ENCODE data around the gene ACY1. TPM values are rescaled to one million over a fixed set of nuclear protein-coding genes. Genes with fewer than 3 reads are reported as not detected.
"Not testable (repeated sequence)": the region's sequence is repeated elsewhere in the genome, so short reads cannot be mapped to it uniquely, and the experiment has no call there.

ACY1 gene
- total RNA-seq, 1 donor from 2014 or later: 52.9 TPM

- no peak for DNase-seq (ENCODE audit: low read depth)
These were observed 3.1 kb upstream of the ACY1 start for GRCh38 chr3:51980253-51980652.

GRCh38 chr3:51982352-51982837, 940 bp upstream of the ACY1 start:
- DNase-seq (ENCODE audit: low read depth): peak; percentile 62

DNA sequence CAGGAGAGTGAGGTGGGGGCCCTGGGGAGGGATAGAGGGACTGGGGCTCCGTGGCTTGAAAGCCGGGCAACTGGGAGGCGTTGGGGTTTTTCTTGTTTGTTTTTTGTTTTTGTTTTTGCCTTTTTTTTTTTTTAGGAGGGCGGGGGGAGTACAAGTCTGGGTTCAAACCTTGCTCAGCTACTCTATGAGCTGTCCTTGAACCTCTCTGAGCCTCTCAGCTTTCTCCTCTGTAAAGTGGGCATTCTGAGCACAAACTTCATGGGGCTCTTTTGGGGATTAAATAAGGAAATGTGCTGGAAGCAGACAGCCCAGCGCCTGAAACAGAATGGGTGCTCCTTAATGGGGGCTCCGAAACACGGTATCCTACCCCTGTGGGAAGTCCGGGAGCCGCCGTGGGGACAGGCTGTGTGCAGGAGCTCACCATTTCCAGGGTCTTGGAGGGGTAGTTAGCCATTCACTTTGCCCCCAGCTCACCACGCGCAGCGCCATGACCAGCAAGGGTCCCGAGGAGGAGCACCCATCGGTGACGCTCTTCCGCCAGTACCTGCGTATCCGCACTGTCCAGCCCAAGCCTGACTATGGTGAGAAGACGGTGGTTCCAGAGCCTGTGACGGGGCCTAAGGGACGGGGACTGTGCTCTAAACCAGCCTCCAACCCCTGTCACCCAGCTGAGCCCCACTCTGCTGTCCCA, 388 bp downstream of the ACY1 start:
- DNase-seq (ENCODE audit: low read depth): no peak

DNA sequence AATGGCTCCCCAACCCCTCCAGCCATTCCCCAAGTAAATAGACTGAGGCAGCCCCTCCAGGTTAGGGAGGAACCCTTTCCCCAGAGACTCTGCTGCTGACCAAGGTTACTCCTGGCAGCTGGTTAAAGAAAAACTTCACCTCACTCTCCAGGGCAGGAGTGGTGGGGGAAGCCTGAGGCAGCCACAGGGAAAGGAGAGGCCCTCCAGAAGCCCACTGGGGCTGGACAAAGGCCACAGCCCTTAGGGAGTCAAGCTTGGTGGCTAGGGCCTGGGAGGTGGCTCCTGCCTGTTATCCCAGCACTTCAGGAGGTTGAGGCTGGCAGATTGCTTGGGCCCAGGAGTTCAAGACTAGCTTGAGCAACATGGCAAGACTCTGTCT, 923 bp downstream of the ACY1 start:
- DNase-seq (ENCODE audit: low read depth): no peak

GRCh38 chr3:51985063-51985462, 1.7 kb downstream of the ACY1 start:
- DNase-seq (ENCODE audit: low read depth): no peak

GRCh38 chr3:51986010-51986947, 2.9 kb downstream of the ACY1 start:
- DNase-seq (ENCODE audit: low read depth): no peak

DNA sequence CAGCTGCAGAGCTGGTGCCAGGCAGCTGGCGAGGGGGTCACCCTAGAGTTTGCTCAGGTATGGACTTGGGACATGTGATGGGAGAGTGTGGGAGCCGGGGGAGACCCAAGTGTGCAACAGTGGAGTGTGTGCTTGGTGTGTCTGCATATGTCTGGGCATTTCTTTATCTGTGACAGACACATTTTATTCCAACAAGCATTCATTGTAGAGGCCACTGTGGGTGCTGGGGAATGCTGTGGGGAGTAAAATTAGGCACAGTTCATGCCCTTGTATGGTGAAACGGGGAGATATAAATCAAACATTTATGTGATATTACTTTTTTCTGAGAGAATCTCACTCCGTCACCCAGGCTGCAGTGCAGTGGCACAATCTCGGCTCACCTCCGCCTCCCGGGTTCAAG, 4.2 kb downstream of the ACY1 start:
- DNase-seq (ENCODE audit: low read depth): no peak

DNA sequence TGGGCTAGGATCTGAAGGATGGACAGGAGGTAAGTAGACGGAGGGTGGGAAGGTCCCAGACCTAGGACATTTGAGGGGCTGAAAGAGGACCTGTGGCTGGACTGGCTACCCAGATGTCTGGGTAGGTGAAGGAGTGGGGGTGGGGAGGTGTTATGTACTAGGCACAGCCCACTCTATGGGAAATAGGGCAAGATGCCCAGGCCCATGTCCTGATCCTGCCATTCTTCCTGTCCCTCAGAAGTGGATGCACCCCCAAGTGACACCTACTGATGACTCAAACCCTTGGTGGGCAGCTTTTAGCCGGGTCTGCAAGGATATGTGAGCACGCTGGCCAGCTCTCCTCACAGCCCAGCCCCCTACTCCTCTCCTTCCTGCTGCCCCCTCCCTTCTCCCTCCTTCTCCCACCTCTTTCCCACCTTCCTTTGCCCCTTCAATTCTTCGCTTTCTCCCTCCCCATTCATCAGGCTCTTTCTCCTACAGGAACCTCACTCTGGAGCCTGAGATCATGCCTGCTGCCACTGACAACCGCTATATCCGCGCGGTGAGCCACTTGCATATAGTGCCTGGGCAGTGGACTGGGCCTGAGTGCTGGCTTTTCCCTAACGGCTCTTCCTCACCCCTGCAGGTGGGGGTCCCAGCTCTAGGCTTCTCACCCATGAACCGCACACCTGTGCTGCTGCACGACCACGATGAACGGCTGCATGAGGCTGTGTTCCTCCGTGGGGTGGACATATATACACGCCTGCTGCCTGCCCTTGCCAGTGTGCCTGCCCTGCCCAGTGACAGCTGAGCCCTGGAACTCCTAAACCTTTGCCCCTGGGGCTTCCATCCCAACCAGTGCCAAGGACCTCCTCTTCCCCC, 5.2 kb downstream of the ACY1 start:
- no peak for DNase-seq (ENCODE audit: low read depth)

GRCh38 chr3:51990501-51990971, 7.2 kb downstream of the ACY1 start:
- not testable (repeated sequence) for DNase-seq (ENCODE audit: low read depth)

GRCh38 chr3:51992017-51992682, 8.8 kb downstream of the ACY1 start:
- no peak for DNase-seq (ENCODE audit: low read depth)

DNA sequence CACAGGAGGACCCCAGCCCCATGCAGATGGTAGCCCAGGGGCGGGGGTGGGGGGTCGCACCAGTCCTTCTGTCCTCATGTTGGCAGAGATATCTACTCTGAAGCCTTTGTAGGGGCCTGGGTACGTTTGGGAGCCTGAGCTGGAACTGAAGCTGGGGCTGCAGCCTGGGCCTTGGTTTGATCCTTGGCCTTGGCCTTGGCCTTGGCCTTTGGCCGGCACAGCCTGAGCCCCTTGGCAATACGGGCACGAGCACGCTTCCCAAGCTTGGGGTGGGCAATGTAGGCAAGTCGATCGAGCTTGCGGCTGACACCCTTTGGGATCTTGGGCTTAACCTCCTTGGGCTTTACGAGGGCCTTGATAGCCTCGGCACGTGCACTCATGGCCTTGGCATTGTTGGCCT, 10.3 kb downstream of the ACY1 start:
- DNase-seq (ENCODE audit: low read depth): not testable (repeated sequence)

- no peak for DNase-seq (ENCODE audit: low read depth)
These were observed 11.2 kb downstream of the ACY1 start for GRCh38 chr3:51994530-51994929.

GRCh38 chr3:51995346-51996163, 12.2 kb downstream of the ACY1 start, which contains the start of gene RPL29:
Gene RPL29 (minus strand): TSS chr3:51995895. CDS start chr3:51995461, 434 bp downstream.
- DNase-seq (ENCODE audit: low read depth): peak; percentile 96

DNA sequence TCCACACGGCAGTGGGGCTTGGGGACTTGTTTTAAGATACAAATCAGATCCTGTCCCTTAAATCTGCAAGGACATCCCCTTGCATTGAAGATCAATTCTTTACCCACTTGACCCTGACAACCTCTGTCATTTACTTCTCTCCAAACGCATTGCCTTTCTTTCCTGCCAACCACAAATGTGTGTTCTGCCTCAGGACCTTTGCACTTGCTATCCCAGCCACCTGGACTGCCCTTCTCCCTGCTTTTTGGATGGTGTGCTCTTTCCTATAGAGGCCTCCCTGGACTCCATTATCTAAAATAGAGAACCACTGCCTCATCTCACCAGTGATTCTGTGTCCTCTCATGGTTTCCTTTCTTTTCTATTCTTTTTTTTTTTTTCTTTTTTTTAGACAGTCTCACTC, 13.8 kb downstream of the ACY1 start:
- DNase-seq (ENCODE audit: low read depth): no peak

GRCh38 chr3:51997935-51998596, 14.7 kb downstream of the ACY1 start:
- DNase-seq (ENCODE audit: low read depth): no peak

DNA sequence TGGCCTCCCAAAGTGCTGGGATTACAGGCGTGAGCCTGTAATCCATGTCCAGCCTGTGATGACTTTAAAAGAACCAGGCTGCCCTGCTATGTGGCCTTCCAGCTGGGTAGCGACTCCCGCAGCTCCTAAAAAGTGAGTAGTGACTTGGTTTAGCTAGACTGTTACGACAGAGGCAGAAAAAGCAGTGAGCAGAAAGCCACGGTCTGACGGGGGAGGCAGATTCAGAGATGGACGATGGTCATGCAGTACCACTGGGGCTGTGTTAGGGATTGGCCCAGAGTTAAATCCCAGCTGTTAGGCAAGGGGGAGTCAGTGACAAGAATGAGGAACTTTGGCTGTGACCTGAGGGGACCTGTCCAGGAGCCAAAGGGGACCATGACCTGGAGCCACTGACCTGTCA, 15.4 kb downstream of the ACY1 start:
- no peak for DNase-seq (ENCODE audit: low read depth)

DNA sequence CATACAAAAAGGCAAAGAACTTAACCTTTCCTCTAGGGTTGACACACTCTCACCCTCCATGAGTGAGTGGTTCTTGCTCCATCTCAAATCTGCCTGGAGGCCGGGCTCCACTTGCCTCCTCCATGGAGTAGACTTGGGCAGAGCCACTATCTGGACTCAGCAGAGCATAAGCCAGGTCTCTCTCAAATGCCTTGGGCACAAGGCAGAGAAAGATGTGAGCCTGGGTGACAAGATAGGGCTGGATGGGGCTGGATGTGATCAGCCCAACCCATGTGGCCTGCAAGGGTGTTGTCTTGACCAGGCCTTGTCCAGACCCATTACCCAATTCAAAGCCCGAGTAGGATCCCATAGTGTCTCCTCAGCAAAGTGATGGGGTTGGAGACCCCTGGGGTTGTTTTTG, 16.5 kb downstream of the ACY1 start:
- no peak for DNase-seq (ENCODE audit: low read depth)

DNA sequence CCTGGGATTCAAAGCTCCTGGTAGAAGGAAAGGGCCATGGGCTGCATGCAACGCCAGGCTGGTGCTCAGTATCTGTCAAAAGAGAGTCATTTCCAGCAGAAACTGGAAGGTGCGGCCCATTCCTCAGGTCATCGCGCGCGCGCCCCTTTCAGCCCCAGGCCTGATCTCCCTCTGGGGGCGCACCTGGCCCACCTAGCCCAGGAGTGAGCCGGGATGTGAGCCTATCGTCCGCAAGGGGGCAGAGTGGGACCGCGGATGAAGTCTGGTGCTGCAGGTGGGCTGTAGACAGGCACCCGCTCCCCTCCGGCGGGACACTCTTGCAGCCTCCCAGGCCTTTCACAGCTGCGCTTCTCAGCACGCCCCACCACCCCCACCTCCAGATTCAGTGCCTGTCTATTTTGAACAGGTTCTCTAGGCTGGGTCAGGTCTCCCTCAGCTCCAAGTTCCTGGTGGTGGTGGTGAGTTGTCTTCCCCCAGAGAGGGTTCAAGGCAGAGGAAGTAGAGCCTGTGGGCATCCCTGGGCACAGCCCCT, 18.2 kb downstream of the ACY1 start:
- peak; percentile 59 for DNase-seq (ENCODE audit: low read depth)

- no peak for DNase-seq (ENCODE audit: low read depth)
These were observed 19.4 kb downstream of the ACY1 start for GRCh38 chr3:52002748-52003147.

Measured in myocyte (in vitro differentiated cells).